ENCODE data around the gene DNM3. TPM values are rescaled to one million over a fixed set of nuclear protein-coding genes. Genes with fewer than 3 reads are reported as not detected.

DNM3 gene
- polyA plus RNA-seq, 1 of the 3 experiments (the other 2 are of a cell fraction): 0.43 TPM

GRCh38 chr1:172384656-172385055 is 543.4 kb downstream of the DNM3 start:
- Histone ChIP-seq H3K36me3 (replicated peaks in 1 of 2; ENCODE audit: control insufficient read depth in 1 of 2, insufficient read depth in 2 of 2, low read length in 1 of 2) (peaks cover 0 to 12% of the 10 kb centered on the region in 2 experiments), H2AFZ (ENCODE audit: low read depth) (no peak overlapping the region), H3K4me3 (ENCODE audit: low read depth in 2 of 2, low read length in 1 of 2) (no peak overlapping the region), H3K9ac (no peak overlapping the region), H3F3A (replicated peaks; ENCODE audit: insufficient read depth) (no peaks in the 10 kb centered on the region), H3K9me2 (no peaks in the 10 kb centered on the region), H4K20me1 (ENCODE audit: insufficient read depth) (no peaks in the 10 kb centered on the region), H3K79me2 (ENCODE audit: insufficient read depth) (no peaks in the 10 kb centered on the region), H3K27ac (ENCODE audit: low read depth in 2 of 2, low read length in 1 of 2) (no peak overlapping the region), H3K27me3 (ENCODE audit: insufficient read depth) (no peaks in the 10 kb centered on the region), H3K9me3 (no peaks in the 10 kb centered on the region), H3K4me2 (no peak overlapping the region), H3K4me1 (ENCODE audit: control insufficient read depth in 1 of 2, insufficient read depth in 2 of 2, low read depth in 1 of 2, low read length in 1 of 2) (peaks cover 16 to 38% of the 10 kb centered on the region in 2 experiments; a peak in 3 of 4 replicates)
- no peak for DNase-seq
- 93% methylated on average over 1 of the region's 1 CpG for WGBS (ENCODE audit: low lambda C conversion rate)
- TF ChIP-seq RAD21 (IDR thresholded peaks at IDR 0.05; ENCODE audit: low read length) (no peak), SIN3A (IDR thresholded peaks at IDR 0.05; ENCODE audit: borderline replicate concordance, low read depth, low read length) (no peak), CHD2 (IDR thresholded peaks at IDR 0.05; ENCODE audit: low read length, partially characterized antibody) (no peak), FOXJ3 (CRISPR knock-in tag; IDR thresholded peaks at IDR 0.05) (no peak), ZBTB33 (IDR thresholded peaks at IDR 0.05; ENCODE audit: borderline replicate concordance, low read depth) (no peak), RFX5 (IDR thresholded peaks at IDR 0.05; ENCODE audit: low read length) (no peak), CTCF (IDR thresholded peaks at IDR 0.05) (no peak)
- ChIA-PET POLR2A (no interaction called here), CTCF (interaction anchor here (1.0 kb wide), 1 partner anchor 15 kb away, joined by 5 read pairs; no protein-coding TSS in a partner anchor)

GRCh38 chr1:172386046-172386445 is 544.7 kb downstream of the DNM3 start:
- Histone ChIP-seq H3K27me3 (ENCODE audit: insufficient read depth) (no peaks in the 10 kb centered on the region), H3K4me1 (ENCODE audit: control insufficient read depth in 1 of 2, insufficient read depth in 2 of 2, low read depth in 1 of 2, low read length in 1 of 2) (peaks cover 18 to 24% of the 10 kb centered on the region in 2 experiments; a peak in 3 of 4 replicates), H3K36me3 (replicated peaks in 1 of 2; ENCODE audit: control insufficient read depth in 1 of 2, insufficient read depth in 2 of 2, low read length in 1 of 2) (peaks cover 0 to 6% of the 10 kb centered on the region in 2 experiments), H4K20me1 (ENCODE audit: insufficient read depth) (no peaks in the 10 kb centered on the region), H3K4me3 (ENCODE audit: low read depth in 2 of 2, low read length in 1 of 2) (no peak overlapping the region), H3K79me2 (ENCODE audit: insufficient read depth) (no peaks in the 10 kb centered on the region), H3K9ac (no peak overlapping the region), H3K27ac (ENCODE audit: low read depth in 2 of 2, low read length in 1 of 2) (no peak overlapping the region), H3K9me3 (no peaks in the 10 kb centered on the region), H3K9me2 (no peaks in the 10 kb centered on the region), H3K4me2 (no peak overlapping the region), H2AFZ (ENCODE audit: low read depth) (no peak overlapping the region), H3F3A (replicated peaks; ENCODE audit: insufficient read depth) (no peaks in the 10 kb centered on the region)
- WGBS (ENCODE audit: low lambda C conversion rate): 94% methylated on average over 2 of the region's 2 CpGs
- DNase-seq: no peak
- ChIA-PET POLR2A (no interaction called here), CTCF (interaction anchor here (0.7 to 1.9 kb wide), 2 partner anchors 14 to 384 kb away, joined by 3 to 8 read pairs; no protein-coding TSS in a partner anchor)
- TF ChIP-seq JUND (IDR thresholded peaks at IDR 0.05) (no peak), EZH2phosphoT487 (IDR thresholded peaks at IDR 0.05; ENCODE audit: borderline replicate concordance, low read depth) (no peak), MEF2A (IDR thresholded peaks at IDR 0.05; ENCODE audit: borderline replicate concordance, low read depth) (no peak), USF2 (IDR thresholded peaks at IDR 0.05; ENCODE audit: borderline replicate concordance, low read depth, low read length) (no peak), REST (IDR thresholded peaks at IDR 0.05; ENCODE audit: low read depth, low read length) (no peak), CTCF (IDR thresholded peaks at IDR 0.05) (no peak), SMC3 (IDR thresholded peaks at IDR 0.05; ENCODE audit: low read depth, low read length) (no peak), TCF12 (IDR thresholded peaks at IDR 0.05) (no peak), TEAD4 (IDR thresholded peaks at IDR 0.05; ENCODE audit: borderline replicate concordance, insufficient read depth) (no peak), FOXM1 (IDR thresholded peaks at IDR 0.05; ENCODE audit: low read depth) (no peak)
